Keratinocyte (primary cell): Measurements from ENCODE around the gene LYRM2. TPM values are rescaled to one million over a fixed set of nuclear protein-coding genes. Genes with fewer than 3 reads are reported as not detected.

Experiments used
- DNase-seq: peaks from one replicate; pipeline ENCODE4 v3.0.0-alpha.2; 2011; ENCODE audit warnings: low read depth, missing footprints, low spot score
- FAIRE-seq: peaks from 2 replicates; lab custom pipeline; 2011; peaks lifted over from hg19 to GRCh38; lab: Jason Lieb, UNC
- H2AFZ ChIP-seq: 2 replicates; pipeline ENCODE4 v1.6.0; 2012; ENCODE audit warnings: low read length, control low read depth, inconsistent platforms; ENCODE audit not compliant: control insufficient read depth
- H3K27ac ChIP-seq: 2 replicates; pipeline ENCODE4 v1.5.1; 2011; ENCODE audit warnings: low read length; ENCODE audit not compliant: control insufficient read depth, insufficient read depth
- H3K27me3 ChIP-seq: 3 replicates; pipeline ENCODE4 v1.6.0; 2011; ENCODE audit warnings: low read length; ENCODE audit not compliant: control insufficient read depth, insufficient read depth; ENCODE audit errors: extremely low read depth
- H3K36me3 ChIP-seq, 2 experiments: 2 replicates in 1 of 2; 3 replicates in 1 of 2; pipeline ENCODE4 v1.5.1; 2011; ENCODE audit warnings: low read length in 2 of 2, mild to moderate bottlenecking in 1 of 2; ENCODE audit not compliant: control insufficient read depth in 2 of 2, insufficient read depth in 2 of 2; ENCODE audit errors: extremely low read depth in 1 of 2
- H3K4me1 ChIP-seq: 3 replicates; pipeline ENCODE4 v1.5.1; 2011; ENCODE audit warnings: low read length; ENCODE audit not compliant: control insufficient read depth, insufficient read depth; ENCODE audit errors: extremely low read depth
- H3K4me2 ChIP-seq: 3 replicates; pipeline ENCODE4 v1.6.0; 2011; ENCODE audit warnings: low read depth, low read length; ENCODE audit not compliant: control insufficient read depth, insufficient read depth; ENCODE audit errors: extremely low read depth
- H3K4me3 ChIP-seq, 3 experiments: fragments of 200-600 bp in 1 of 3; sonication (generic) in 1 of 3; 2 replicates in 2 of 3; 3 replicates in 1 of 3; pipeline ENCODE4 v1.5.1; 2011 to 2016; ENCODE audit warnings: low read length in 3 of 3, mild to moderate bottlenecking in 3 of 3, control low read depth in 2 of 3, inconsistent platforms in 1 of 3, low read depth in 1 of 3, mixed read lengths in 1 of 3, mixed run types in 1 of 3, moderate library complexity in 1 of 3; ENCODE audit not compliant: control insufficient read depth in 2 of 3, insufficient read depth in 2 of 3; ENCODE audit errors: extremely low read depth in 1 of 3
- H3K79me2 ChIP-seq: 2 replicates; pipeline ENCODE4 v1.6.0; 2012; ENCODE audit warnings: low read length; ENCODE audit not compliant: control insufficient read depth, insufficient read depth
- H3K9ac ChIP-seq: 3 replicates; pipeline ENCODE4 v1.6.0; 2011; ENCODE audit warnings: low read length; ENCODE audit not compliant: control insufficient read depth, insufficient read depth; ENCODE audit errors: extremely low read depth
- H3K9me1 ChIP-seq: 3 replicates; pipeline ENCODE4 v1.6.0; 2011; ENCODE audit warnings: low read length; ENCODE audit not compliant: control insufficient read depth, insufficient read depth; ENCODE audit errors: extremely low read depth
- H3K9me3 ChIP-seq: 2 replicates; pipeline ENCODE4 v1.5.1; 2012; ENCODE audit warnings: low read depth, low read length; ENCODE audit not compliant: control insufficient read depth
- H4K20me1 ChIP-seq: 3 replicates; pipeline ENCODE4 v1.6.0; 2011; ENCODE audit warnings: low read length; ENCODE audit not compliant: control insufficient read depth, insufficient read depth; ENCODE audit errors: extremely low read depth
- CTCF ChIP-seq, 3 experiments: IDR thresholded peaks in 1 of 3; conservative IDR thresholded peaks in 1 of 3; optimal IDR thresholded peaks in 1 of 3; 2 replicates in 2 of 3; 3 replicates in 1 of 3; pipeline versions ENCODE3 to v1.5.1; 2011; ENCODE audit warnings: low read length in 3 of 3, mild to moderate bottlenecking in 3 of 3, moderate library complexity in 2 of 3, control low read depth in 1 of 3, inconsistent platforms in 1 of 3; ENCODE audit not compliant: insufficient read depth in 2 of 3; ENCODE audit errors: extremely low read depth in 1 of 3
- EZH2 ChIP-seq: IDR thresholded peaks from one replicate; pipeline ENCODE4 v1.6.1; 2012; ENCODE audit warnings: inconsistent platforms, mild to moderate bottlenecking, low read length, moderate library complexity
- dilution Hi-C: fragments of 300-500 bp; cut with MboI; formaldehyde crosslinking; loops from one replicate; pipeline ENCODE4 v1.7.0; 2020; ENCODE audit warnings: low sequenced_read_pairs; ENCODE audit not compliant: extremely low pct_ligation_motif_present
- polyA plus RNA-seq, 5 experiments: library from polyadenylated mRNA; depleted of rRNA in 3 of 5; stranded (reverse) in 3 of 5; stranded (forward) in 1 of 5; unstranded in 1 of 5; fragments of >200 nt; gene quantifications; 1 replicate in 1 of 5; 2 replicates in 3 of 5; 3 replicates in 1 of 5; pipeline versions ENCODE4 v1.2.1 to v1.2.3, GENCODE V29; 2011 to 2012; ENCODE audit warnings: missing spikeins in 2 of 5, low read depth in 1 of 5, low replicate concordance in 1 of 5

Gene LYRM2
- polyA plus RNA-seq, 1 donor (not counting 4 experiments of a cell fraction or from before 2014, with no cell fraction given) = 43.0 TPM

- no peak for FAIRE-seq
- H3K4me2 ChIP-seq = no peak overlapping the region
- peaks cover 3% of the 10 kb centered on the region for H3K27me3 ChIP-seq
- H2AFZ ChIP-seq = no peak overlapping the region
- no peaks in the 10 kb centered on the region for H3K9me1 ChIP-seq
- TF ChIP-seq CTCF (optimal IDR thresholded peaks at IDR 0.05 in 1 of 3, IDR thresholded peaks at IDR 0.05 in 1 of 3, conservative IDR thresholded peaks at IDR 0.05 in 1 of 3; ENCODE audit: extremely low read depth in 1 of 3, insufficient read depth in 2 of 3, low read length in 3 of 3) (no peak), EZH2 (no peak)
- no peaks in the 10 kb centered on the region for H3K36me3 ChIP-seq
- H3K4me3 ChIP-seq = no peak overlapping the region
- H3K4me1 ChIP-seq = no peaks in the 10 kb centered on the region
- no peak for DNase-seq
- no peaks in the 10 kb centered on the region for H3K9me3 ChIP-seq
- no peaks in the 10 kb centered on the region for H3K79me2 ChIP-seq
- no peak overlapping the region for H3K9ac ChIP-seq
- no peaks in the 10 kb centered on the region for H4K20me1 ChIP-seq
- no peak overlapping the region for H3K27ac ChIP-seq
- dilution Hi-C loops = no loop called here
These were observed 73.7 kb downstream of the LYRM2 start for GRCh38 chr6:89564752-89565427.

- Histone ChIP-seq H3K27me3 (peaks cover 3% of the 10 kb centered on the region), H3K9me1 (no peaks in the 10 kb centered on the region), H3K4me3 (no peak overlapping the region), H3K9ac (no peak overlapping the region), H3K27ac (no peak overlapping the region), H3K36me3 (no peaks in the 10 kb centered on the region), H3K79me2 (no peaks in the 10 kb centered on the region), H3K9me3 (no peaks in the 10 kb centered on the region), H3K4me2 (no peak overlapping the region), H3K4me1 (no peaks in the 10 kb centered on the region), H2AFZ (no peak overlapping the region), H4K20me1 (no peaks in the 10 kb centered on the region)
- FAIRE-seq (no peak), DNase-seq (no peak)
- dilution Hi-C loops = no loop called here
- no peak for TF ChIP-seq EZH2
- TF ChIP-seq CTCF (optimal IDR thresholded peaks at IDR 0.05 in 1 of 3, IDR thresholded peaks at IDR 0.05 in 1 of 3, conservative IDR thresholded peaks at IDR 0.05 in 1 of 3; ENCODE audit: extremely low read depth in 1 of 3, insufficient read depth in 2 of 3, low read length in 3 of 3) = no peak
These were observed 74.7 kb downstream of the LYRM2 start for GRCh38 chr6:89563866-89564265.
